H1 (cell line): Measurements from ENCODE around the gene XRCC6. TPM values are rescaled to one million over a fixed set of nuclear protein-coding genes. Genes with fewer than 3 reads are reported as not detected.

Experiments used
- CTCF ChIA-PET: fragments of 300-600 bp; sonication (Branson Sonifier 250); formaldehyde crosslinking; loops from one replicate; lab custom pipeline; 2021; ENCODE audit not compliant: partially characterized antibody; lab: Charles Lee
- POLR2A ChIA-PET: fragments of 300-600 bp; sonication (Branson Sonifier 250); formaldehyde crosslinking; loops from one replicate; lab custom pipeline; 2021; ENCODE audit warnings: inconsistent platforms; ENCODE audit not compliant: partially characterized antibody; lab: Charles Lee
- DNase-seq, 2 experiments: peaks; one replicate each; pipeline versions ENCODE4 v3.0.0 to v3.0.0-alpha.2; 2010 to 2022; ENCODE audit warnings: low spot score in 2 of 2, low read depth in 1 of 2, mixed read lengths in 1 of 2
- FAIRE-seq: peaks from 2 replicates; lab custom pipeline; 2011; peaks lifted over from hg19 to GRCh38; lab: Jason Lieb, UNC
- H2AFZ ChIP-seq: 2 replicates; pipeline ENCODE4 v1.8.1; 2012; ENCODE audit warnings: low read length, inconsistent platforms
- H2AK5ac ChIP-seq: 2 replicates; pipeline ENCODE4 v1.6.1; 2013; ENCODE audit warnings: low read depth, low read length
- H2BK120ac ChIP-seq: replicated peaks from 2 replicates; pipeline ENCODE3; 2013; ENCODE audit warnings: low read depth, low read length, inconsistent platforms
- H2BK12ac ChIP-seq: 2 replicates; pipeline ENCODE4 v1.6.1; 2013; ENCODE audit warnings: low read depth, low read length
- H2BK15ac ChIP-seq: 2 replicates; pipeline ENCODE4 v1.6.1; 2013; ENCODE audit warnings: low read length
- H2BK20ac ChIP-seq: 2 replicates; pipeline ENCODE4 v1.6.1; 2013; ENCODE audit warnings: low read length
- H2BK5ac ChIP-seq: 2 replicates; pipeline ENCODE4 v1.6.1; 2013; ENCODE audit warnings: low read depth, low read length
- H3K14ac ChIP-seq: 2 replicates; pipeline ENCODE4 v1.6.1; 2013; ENCODE audit warnings: inconsistent platforms; ENCODE audit not compliant: insufficient read length
- H3K18ac ChIP-seq: 2 replicates; pipeline ENCODE4 v1.6.1; 2013; ENCODE audit warnings: low read length; ENCODE audit errors: extremely low read depth
- H3K23ac ChIP-seq: 2 replicates; pipeline ENCODE4 v1.6.1; 2013; ENCODE audit warnings: inconsistent platforms; ENCODE audit not compliant: insufficient read length
- H3K23me2 ChIP-seq: 2 replicates; pipeline ENCODE4 v1.6.1; 2013; ENCODE audit warnings: low read depth, low read length
- H3K27ac ChIP-seq: 2 replicates; pipeline ENCODE4 v1.6.1; 2011; ENCODE audit warnings: low read depth, low read length, inconsistent platforms
- H3K27me3 ChIP-seq, 4 experiments: replicated peaks in 1 of 4; 1 replicate in 1 of 4; 2 replicates in 3 of 4; pipeline versions ENCODE4 v1.6.1 to v1.8.1; 2011 to 2013; ENCODE audit warnings: low read length in 3 of 4, mild to moderate bottlenecking in 3 of 4, inconsistent platforms in 2 of 4, mixed read lengths in 2 of 4, moderate library complexity in 1 of 4; ENCODE audit not compliant: control insufficient read depth in 3 of 4, insufficient read depth in 3 of 4; ENCODE audit errors: extremely low read depth in 1 of 4
- H3K36me3 ChIP-seq, 4 experiments: 2 replicates each; pipeline versions ENCODE4 v1.6.1 to v1.8.1; 2011 to 2013; ENCODE audit warnings: mild to moderate bottlenecking in 4 of 4, low read length in 3 of 4, moderate library complexity in 2 of 4, control low read depth in 1 of 4, inconsistent platforms in 1 of 4; ENCODE audit not compliant: insufficient read depth in 4 of 4, control insufficient read depth in 2 of 4
- H3K4ac ChIP-seq: replicated peaks from 2 replicates; pipeline ENCODE3; 2013; ENCODE audit warnings: low read length, low read depth, mixed read lengths, inconsistent platforms; ENCODE audit not compliant: insufficient read length
- H3K4me1 ChIP-seq, 4 experiments: replicated peaks in 1 of 4; 1 replicate in 1 of 4; 2 replicates in 3 of 4; pipeline versions ENCODE4 v1.6.1 to v1.8.1; 2011 to 2013; ENCODE audit warnings: low read length in 3 of 4, inconsistent platforms in 2 of 4, mixed read lengths in 1 of 4; ENCODE audit not compliant: insufficient read depth in 4 of 4, control insufficient read depth in 3 of 4
- H3K4me2 ChIP-seq, 2 experiments: 2 replicates each; pipeline versions ENCODE4 v1.6.1 to v1.8.1; 2011 to 2013; ENCODE audit warnings: low read depth in 2 of 2, low read length in 2 of 2, control low read depth in 1 of 2, inconsistent platforms in 1 of 2, mild to moderate bottlenecking in 1 of 2; ENCODE audit not compliant: insufficient read depth in 1 of 2
- H3K4me3 ChIP-seq, 4 experiments: fragments of 200-600, 300-600 bp in 1 of 4; sonication (generic), shearing (Covaris generic), sonication (Bioruptor Twin) in 1 of 4; 2 replicates each; pipeline versions ENCODE4 v1.5.1 to v1.8.1; 2011 to 2016; ENCODE audit warnings: low read length in 4 of 4, low read depth in 3 of 4, control low read depth in 2 of 4, inconsistent platforms in 2 of 4, mild to moderate bottlenecking in 2 of 4, mixed read lengths in 1 of 4, moderate library complexity in 1 of 4; ENCODE audit not compliant: insufficient read depth in 2 of 4; ENCODE audit errors: extremely low read depth in 1 of 4
- H3K56ac ChIP-seq: replicated peaks from 2 replicates; pipeline ENCODE3; 2013; ENCODE audit warnings: low read depth, mild to moderate bottlenecking, mixed read lengths, low read length, inconsistent platforms; ENCODE audit not compliant: insufficient read length
- H3K79me1 ChIP-seq: 2 replicates; pipeline ENCODE4 v1.6.1; 2013; ENCODE audit warnings: low read depth, low read length, control low read depth
- H3K79me2 ChIP-seq, 2 experiments: 2 replicates each; pipeline versions ENCODE4 v1.6.1 to v1.8.1; 2012 to 2013; ENCODE audit warnings: low read length in 2 of 2, mild to moderate bottlenecking in 2 of 2, inconsistent platforms in 1 of 2; ENCODE audit not compliant: insufficient read depth in 2 of 2, control insufficient read depth in 1 of 2
- H3K9ac ChIP-seq, 4 experiments: replicated peaks in 1 of 4; 1 replicate in 1 of 4; 2 replicates in 3 of 4; pipeline versions ENCODE4 v1.6.1 to v1.8.1; 2011 to 2013; ENCODE audit warnings: low read depth in 3 of 4, low read length in 3 of 4, control low read depth in 2 of 4, mild to moderate bottlenecking in 2 of 4, moderate library complexity in 2 of 4, inconsistent platforms in 1 of 4; ENCODE audit errors: extremely low read depth in 1 of 4
- H3K9me3 ChIP-seq, 2 experiments: 2 replicates each; pipeline versions ENCODE4 v1.6.1 to v1.8.1; 2012 to 2013; ENCODE audit warnings: mild to moderate bottlenecking in 2 of 2, moderate library complexity in 2 of 2, control low read depth in 1 of 2, inconsistent platforms in 1 of 2, low read depth in 1 of 2, low read length in 1 of 2, mixed read lengths in 1 of 2; ENCODE audit not compliant: insufficient read depth in 2 of 2
- H4K20me1 ChIP-seq, 2 experiments: replicated peaks in 1 of 2; 2 replicates each; pipeline versions ENCODE3 to v1.8.1; 2011 to 2013; ENCODE audit warnings: inconsistent platforms in 2 of 2, low read length in 2 of 2, mild to moderate bottlenecking in 1 of 2; ENCODE audit not compliant: insufficient read depth in 2 of 2, control insufficient read depth in 1 of 2
- H4K5ac ChIP-seq: 2 replicates; pipeline ENCODE4 v1.6.1; 2013; ENCODE audit warnings: low read length, low read depth, mixed read lengths, inconsistent platforms; ENCODE audit not compliant: insufficient read length
- H4K8ac ChIP-seq: 2 replicates; pipeline ENCODE4 v1.8.0; 2013; ENCODE audit warnings: mild to moderate bottlenecking, moderate library complexity, low read length, inconsistent platforms; ENCODE audit not compliant: insufficient read depth; ENCODE audit errors: extremely low read depth
- H4K91ac ChIP-seq: replicated peaks from 2 replicates; pipeline ENCODE3; 2013; ENCODE audit warnings: low read length, mixed read lengths, inconsistent platforms; ENCODE audit not compliant: insufficient read length
- ATF2 ChIP-seq: IDR thresholded peaks from 2 replicates; pipeline ENCODE4 v1.6.1; 2012; ENCODE audit warnings: low read length, inconsistent platforms
- BRCA1 ChIP-seq: IDR thresholded peaks from 2 replicates; pipeline ENCODE4 v1.6.1; 2012; ENCODE audit warnings: low read depth, low read length, improper control_type of control experiment
- JUND ChIP-seq: IDR thresholded peaks from 2 replicates; pipeline ENCODE4 v1.6.1; 2011; ENCODE audit warnings: mild to moderate bottlenecking, improper control_type of control experiment, low read length
- SRF ChIP-seq: IDR thresholded peaks from 2 replicates; pipeline ENCODE4 v1.6.1; 2011; ENCODE audit warnings: mild to moderate bottlenecking, low read depth, low read length, moderate library complexity
- ZNF274 ChIP-seq: IDR thresholded peaks from 2 replicates; pipeline ENCODE4 v1.7.0; 2012; ENCODE audit warnings: low read length, borderline replicate concordance; ENCODE audit errors: extremely low read depth
- WGBS, 2 experiments: shearing (Covaris generic) in 1 of 2; methylation state at CpG; one replicate each; pipeline versions ENCODE4 v1.1.6 to v1.1.7; 2013 to 2015; ENCODE audit warnings: low lambda C conversion rate in 2 of 2, mixed read lengths in 2 of 2, inconsistent platforms in 1 of 2, low coverage in 1 of 2, missing lambda C conversion rate in 1 of 2; ENCODE audit not compliant: insufficient replicate concordance in 2 of 2, insufficient coverage in 1 of 2, insufficient read length in 1 of 2; ENCODE audit errors: extremely low coverage in 1 of 2, missing lambda C conversion rate in 1 of 2; 5-methylcytosine and 5-hydroxymethylcytosine counted together
- polyA plus RNA-seq, 7 experiments: library from polyadenylated mRNA; depleted of rRNA in 3 of 7; stranded (reverse) in 5 of 7; unstranded in 2 of 7; fragments of >200 nt in 5 of 7; fragments of 200-250 nt in 2 of 7; gene quantifications; 1 replicate in 5 of 7; 2 replicates in 1 of 7; 4 replicates in 1 of 7; pipeline versions ENCODE4 v1.2.1 to v1.2.3, GENCODE V29; 2011 to 2013; ENCODE audit warnings: missing spikeins in 2 of 7, mixed read lengths in 2 of 7
- total RNA-seq: library from RNA; stranded (reverse); fragmentation: NEBNext Ultra II Directional; extraction: Animal tissue kit (Norgen Biotek cat#: 25700); gene quantifications from 2 replicates; pipeline ENCODE4 v1.2.1, GENCODE V29; 2021

XRCC6 gene
- total and polyA plus RNA-seq, 2 of the 8 experiments (the other 6 are each of a cell fraction or from before 2014, with no cell fraction given): 150 to 490 TPM

- no peaks in the 10 kb centered on the region; the same call in 1 of the 2 replicates for H3K79me1 ChIP-seq
- H4K8ac ChIP-seq: no peak overlapping the region
- no peak overlapping the region for H2BK12ac ChIP-seq
- H3K79me2 ChIP-seq: no peaks in the 10 kb centered on the region
- H3K23me2 ChIP-seq: no peaks in the 10 kb centered on the region
- ChIA-PET CTCF (interaction anchor here (0.5 to 8.6 kb wide), 3 partner anchors 17 to 36 kb away, joined by 4 to 169 read pairs (median 164); partner anchors contain the start of gene CSDC2), POLR2A (interaction anchor here (1.0 kb wide), 1 partner anchor 14 kb away, joined by 3 read pairs; no protein-coding TSS in a partner anchor)
- DNase-seq: no peak
- H3K9ac ChIP-seq: no peak overlapping the region
- no peaks in the 10 kb centered on the region for H3K9me3 ChIP-seq
- no peak overlapping the region for H3K23ac ChIP-seq
- no peak overlapping the region for H2AFZ ChIP-seq
- no peak overlapping the region for H3K56ac ChIP-seq
- no peak overlapping the region for H3K4ac ChIP-seq
- H2BK15ac ChIP-seq: no peak overlapping the region
- H2AK5ac ChIP-seq: no peak overlapping the region
- no peak overlapping the region for H3K4me2 ChIP-seq
- H3K4me3 ChIP-seq: no peak overlapping the region
- TF ChIP-seq ATF2 (no peak), BRCA1 (no peak), ZNF274 (no peak), SRF (no peak), JUND (no peak)
- 91% methylated on average over 8 of the region's 8 CpGs; no CpG with 5 or more reads in 1 of the 2 experiments for WGBS, 2 experiments
- H2BK5ac ChIP-seq: no peak overlapping the region
- H4K20me1 ChIP-seq: peaks cover 0 to 7% of the 10 kb centered on the region in 2 experiments
- no peaks in the 10 kb centered on the region for H3K27me3 ChIP-seq
- H4K5ac ChIP-seq: no peak overlapping the region
- no peaks in the 10 kb centered on the region; a peak in 1 of 7 replicates for H3K4me1 ChIP-seq
- no peak overlapping the region for H2BK120ac ChIP-seq
- H2BK20ac ChIP-seq: no peak overlapping the region
- no peaks in the 10 kb centered on the region for H3K36me3 ChIP-seq
- FAIRE-seq: no peak
- H3K27ac ChIP-seq: no peak overlapping the region
- H4K91ac ChIP-seq: no peak overlapping the region
- H3K18ac ChIP-seq: no peak overlapping the region
- H3K14ac ChIP-seq: no peak overlapping the region
Measured at GRCh38 chr22:41582694-41583093, 38.4 kb upstream of the XRCC6 start.
